Measurements from ENCODE around the gene SLC2A13.

- TF ChIP-seq, protein P1, sequence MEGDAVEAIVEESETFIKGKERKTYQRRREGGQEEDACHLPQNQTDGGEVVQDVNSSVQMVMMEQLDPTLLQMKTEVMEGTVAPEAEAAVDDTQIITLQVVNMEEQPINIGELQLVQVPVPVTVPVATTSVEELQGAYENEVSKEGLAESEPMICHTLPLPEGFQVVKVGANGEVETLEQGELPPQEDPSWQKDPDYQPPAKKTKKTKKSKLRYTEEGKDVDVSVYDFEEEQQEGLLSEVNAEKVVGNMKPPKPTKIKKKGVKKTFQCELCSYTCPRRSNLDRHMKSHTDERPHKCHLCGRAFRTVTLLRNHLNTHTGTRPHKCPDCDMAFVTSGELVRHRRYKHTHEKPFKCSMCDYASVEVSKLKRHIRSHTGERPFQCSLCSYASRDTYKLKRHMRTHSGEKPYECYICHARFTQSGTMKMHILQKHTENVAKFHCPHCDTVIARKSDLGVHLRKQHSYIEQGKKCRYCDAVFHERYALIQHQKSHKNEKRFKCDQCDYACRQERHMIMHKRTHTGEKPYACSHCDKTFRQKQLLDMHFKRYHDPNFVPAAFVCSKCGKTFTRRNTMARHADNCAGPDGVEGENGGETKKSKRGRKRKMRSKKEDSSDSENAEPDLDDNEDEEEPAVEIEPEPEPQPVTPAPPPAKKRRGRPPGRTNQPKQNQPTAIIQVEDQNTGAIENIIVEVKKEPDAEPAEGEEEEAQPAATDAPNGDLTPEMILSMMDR (optimal IDR thresholded peaks at IDR 0.05 in 1 of 3, IDR thresholded peaks at IDR 0.05 in 1 of 3, conservative IDR thresholded peaks at IDR 0.05 in 1 of 3; ENCODE audit: extremely low read depth in 1 of 3, insufficient read depth in 2 of 3, low read length in 3 of 3), result no peak
- no peak for TF ChIP-seq EZH2 (IDR thresholded peaks at IDR 0.05; ENCODE audit: low read length)
These were observed 325.4 kb downstream of the SLC2A13 start for GRCh38 chr12:39780411-39780912.

Data from keratinocyte (primary cell).